HCT116 (cell line): Measurements from ENCODE around the gene SPDYE3.
"Not testable (repeated sequence)": the region's sequence is repeated elsewhere in the genome, so short reads cannot be mapped to it uniquely, and the experiment has no call there.

Experiments
- CEBPB ChIP-seq: IDR thresholded peaks from 2 replicates; pipeline ENCODE4 v1.6.1; 2012; ENCODE audit warnings: low read depth
- CTCF ChIP-seq, 3 experiments: fragments of 200-600 bp in 1 of 3; sonication (generic) in 1 of 3; IDR thresholded peaks in 2 of 3; conservative IDR thresholded peaks in 1 of 3; 2 replicates each; pipeline ENCODE4 v1.5.1; 2012 to 2017; ENCODE audit warnings: low read depth in 2 of 3, low read length in 2 of 3, antibody characterized with exemption in 1 of 3, borderline replicate concordance in 1 of 3, control low read depth in 1 of 3, mild to moderate bottlenecking in 1 of 3, mixed read lengths in 1 of 3, mixed run types in 1 of 3, moderate library complexity in 1 of 3; ENCODE audit not compliant: insufficient read depth in 1 of 3
- EZH2 ChIP-seq: fragments of 200-600 bp; sonication (generic); IDR thresholded peaks from 2 replicates; pipeline ENCODE4 v1.6.1; 2017; ENCODE audit warnings: antibody characterized with exemption, mixed run types
- JUND ChIP-seq: IDR thresholded peaks from 2 replicates; pipeline ENCODE4 v1.6.1; 2012
- MAX ChIP-seq: IDR thresholded peaks from 2 replicates; pipeline ENCODE4 v1.6.1; 2012
- POLR2A ChIP-seq: IDR thresholded peaks from 2 replicates; pipeline ENCODE4 v1.7.0; 2011; ENCODE audit warnings: borderline replicate concordance; ENCODE audit not compliant: insufficient read depth, insufficient read length; ENCODE audit errors: extremely low read depth
- POLR2AphosphoS5 ChIP-seq: IDR thresholded peaks from 2 replicates; pipeline ENCODE4 v1.6.1; 2011; ENCODE audit warnings: mild to moderate bottlenecking, low read depth, low read length, moderate library complexity
- REST ChIP-seq: IDR thresholded peaks from 2 replicates; pipeline ENCODE4 v1.6.1; 2012; ENCODE audit warnings: low read depth
- TCF7L2 ChIP-seq: IDR thresholded peaks from 2 replicates; pipeline ENCODE4 v1.7.0; 2011; ENCODE audit warnings: borderline replicate concordance, inconsistent platforms; ENCODE audit not compliant: insufficient read depth, insufficient read length; ENCODE audit errors: extremely low read depth
- YY1 ChIP-seq: IDR thresholded peaks from 2 replicates; pipeline ENCODE4 v1.6.1; 2011; ENCODE audit warnings: low read length, low read depth, moderate library complexity, mild to moderate bottlenecking; ENCODE audit not compliant: insufficient replicate concordance; ENCODE audit errors: extremely low read depth
- ZBTB33 ChIP-seq: IDR thresholded peaks from 2 replicates; pipeline ENCODE4 v1.6.1; 2011; ENCODE audit warnings: mild to moderate bottlenecking, low read length, moderate library complexity; ENCODE audit not compliant: insufficient replicate concordance; ENCODE audit errors: extremely low read depth
- ZNF274 ChIP-seq: fragments of 200-500 bp; sonication (Bioruptor generic); IDR thresholded peaks from 2 replicates; pipeline ENCODE4 v1.6.1; 2014; ENCODE audit warnings: mild to moderate bottlenecking, low read depth, low read length, inconsistent platforms

- not testable (repeated sequence) for TF ChIP-seq CEBPB; CTCF (IDR thresholded peaks at IDR 0.05 in 2 of 3, conservative IDR thresholded peaks at IDR 0.05 in 1 of 3; ENCODE audit: borderline replicate concordance in 1 of 3, insufficient read depth in 1 of 3, low read depth in 2 of 3, low read length in 2 of 3); EZH2; TCF7L2; JUND; POLR2A; ZNF274; YY1; MAX; ZBTB33; POLR2AphosphoS5; REST
Observed at GRCh38 chr7:100264223-100264622, 43.3 kb upstream of the SPDYE3 start.
